T-helper 9 cell (primary cell): Measurements from ENCODE around the gene COG7.
"Not testable (repeated sequence)": the region's sequence is repeated elsewhere in the genome, so short reads cannot be mapped to it uniquely, and the experiment has no call there.

Source experiments
- DNase-seq: peaks from one replicate; pipeline ENCODE4 v3.0.0-alpha.2; 2020
- total RNA-seq, 2 donors: gene quantifications; one replicate each; lab custom pipeline; 2026; lab: John Stamatoyannopoulos, UW

The COG7 gene
- 16.9 to 19.3 reads per million in 2 donors for total RNA-seq

DNA sequence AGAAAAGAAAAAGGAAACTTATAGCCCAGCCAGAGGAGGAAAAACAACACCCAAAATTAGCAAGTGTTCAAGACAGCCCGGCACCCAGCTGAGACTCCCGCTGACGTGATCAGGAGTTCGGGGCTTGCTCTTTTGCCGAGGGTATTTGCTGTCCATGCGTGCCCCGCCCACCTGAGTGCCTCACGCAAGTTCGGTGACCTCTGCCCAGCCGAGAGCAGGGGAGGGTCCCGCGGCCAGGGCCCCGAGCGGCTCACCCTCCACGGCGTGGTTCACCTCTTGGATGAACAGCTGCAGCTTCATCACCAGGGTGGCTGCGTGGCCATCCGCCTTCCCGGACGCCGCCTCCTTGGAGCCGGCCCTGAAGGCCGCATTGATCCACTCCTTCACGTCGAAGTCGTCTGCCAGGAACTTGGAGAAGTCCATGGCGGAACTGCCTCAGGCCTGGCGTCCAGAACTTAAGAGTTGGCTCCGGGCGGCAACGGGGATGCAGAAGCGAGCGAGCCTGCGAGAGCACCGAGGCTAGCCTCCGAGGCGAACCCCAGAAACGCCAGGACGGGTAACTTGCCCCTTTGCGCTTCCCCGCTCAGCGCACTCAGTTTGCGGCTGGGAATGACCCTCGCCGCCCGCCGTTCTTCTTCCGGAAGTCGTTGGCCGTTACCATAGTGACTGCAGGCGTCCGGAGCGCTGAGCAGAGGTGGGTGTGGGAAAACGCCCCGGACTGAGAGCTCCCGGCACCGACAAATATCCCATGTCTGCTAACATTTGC is at the start of gene COG7:
Gene COG7 (minus strand): TSS at position 618 of the 766 bp plus-strand sequence. CDS start 195 bp downstream, at position 423.
- peak; percentile 74 for DNase-seq

DNA sequence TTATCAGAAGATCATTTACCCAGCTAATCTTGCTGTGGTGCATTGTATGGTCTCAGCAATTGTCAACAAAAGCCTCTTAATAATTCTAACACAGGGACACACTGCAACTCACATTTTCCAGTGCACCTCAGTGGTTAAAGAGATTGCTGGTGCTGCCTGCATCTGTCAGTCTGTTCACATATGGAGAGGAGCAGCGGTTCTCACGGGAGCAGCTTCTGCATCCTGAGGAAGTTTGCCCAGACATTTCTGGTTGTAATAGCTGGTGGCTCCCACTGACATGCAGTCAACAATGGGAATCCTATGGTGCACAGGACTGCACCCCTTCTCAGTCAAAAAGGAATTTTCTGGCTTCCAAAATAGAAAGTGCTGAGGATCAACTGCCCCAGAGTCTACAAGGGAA is 49.5 kb upstream of the COG7 start:
- DNase-seq = no peak

DNA sequence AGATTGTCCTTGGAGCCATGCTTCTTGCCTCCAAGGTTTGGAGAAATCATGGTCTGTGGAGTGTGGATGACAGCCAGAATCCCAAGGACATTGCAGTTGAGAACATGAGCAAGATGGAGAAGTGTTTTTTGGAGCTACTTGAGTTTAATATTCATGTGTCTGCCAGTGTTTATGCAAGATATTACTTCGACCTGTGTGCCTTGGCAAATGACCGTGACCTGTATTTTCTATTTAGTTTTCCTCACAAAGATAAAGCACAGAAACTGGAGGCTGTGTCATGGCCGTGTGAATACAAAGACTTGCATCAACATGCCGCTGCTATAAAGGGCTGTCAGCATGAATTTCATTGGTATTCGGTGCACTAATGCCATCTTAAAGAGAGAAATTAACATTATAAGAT is 48.3 kb upstream of the COG7 start:
- DNase-seq = no peak

DNA sequence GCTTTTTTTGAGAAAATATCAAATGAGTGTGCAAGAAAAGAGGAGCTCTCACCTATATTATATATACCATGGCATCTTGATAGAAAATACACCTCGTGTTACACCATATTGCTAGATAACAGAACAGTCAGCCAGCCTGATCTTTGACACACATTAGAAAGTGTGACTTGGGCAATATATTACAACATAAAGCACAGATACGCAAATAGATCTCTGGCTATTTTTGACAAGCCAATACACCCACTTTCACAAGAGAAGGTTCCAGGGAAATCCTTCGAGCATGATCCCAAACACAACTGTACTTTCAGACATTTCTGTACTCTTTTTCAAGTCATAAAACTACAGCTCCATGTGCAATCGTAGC is 47.9 kb upstream of the COG7 start:
- DNase-seq = no peak

DNA sequence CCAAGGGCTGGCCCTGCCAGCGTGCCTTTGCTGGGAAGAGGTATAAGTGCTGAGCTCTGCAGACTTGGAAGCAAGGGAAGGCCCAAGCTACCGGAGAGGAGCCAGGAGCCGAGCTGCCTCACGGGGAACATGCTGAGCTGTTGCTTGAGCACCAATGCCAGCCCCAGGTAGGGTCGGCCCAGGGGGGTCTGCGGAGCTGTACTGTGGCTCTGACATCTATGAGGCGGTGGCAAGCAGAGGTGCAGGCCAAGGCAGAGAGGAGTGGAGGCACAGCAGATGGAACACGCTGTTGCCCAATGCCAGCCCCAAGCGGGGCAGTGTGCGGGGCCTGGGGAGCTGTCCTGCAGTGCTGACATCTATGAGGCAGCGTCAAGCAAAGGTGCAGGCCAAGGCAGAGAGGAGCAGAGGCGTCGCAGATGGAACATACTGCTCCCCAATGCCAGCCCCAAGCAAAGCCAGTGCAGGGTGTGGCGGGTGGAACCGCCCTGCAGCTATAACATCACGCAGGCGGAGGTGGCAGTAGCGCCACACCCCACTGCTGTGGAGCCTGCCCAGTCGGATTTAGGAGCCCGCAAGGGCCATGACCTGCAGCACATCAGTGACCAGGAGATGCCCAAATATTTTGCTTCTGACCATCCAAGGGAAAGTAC is 47.3 kb upstream of the COG7 start:
- DNase-seq = no peak

DNA sequence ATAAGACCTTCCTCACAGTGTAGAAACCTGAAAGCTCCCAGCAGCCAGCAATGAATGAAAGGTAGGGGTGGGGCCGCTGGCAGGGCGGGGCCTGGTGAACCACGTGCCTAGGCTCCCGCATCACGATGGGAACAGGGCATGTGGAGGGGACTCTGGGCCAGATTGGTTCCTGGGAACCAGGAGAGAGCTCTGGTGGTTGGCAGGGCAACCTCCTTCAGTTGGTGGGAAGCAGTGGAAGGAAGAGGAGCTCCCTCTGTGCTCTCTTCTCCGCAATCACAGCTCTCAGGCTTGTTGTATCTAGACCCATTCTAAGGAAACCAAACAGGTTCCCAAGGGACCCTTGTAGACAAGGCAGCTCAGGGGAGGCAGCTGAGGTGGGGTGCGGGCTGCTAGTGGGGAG is 46.8 kb upstream of the COG7 start:
- no peak for DNase-seq

DNA sequence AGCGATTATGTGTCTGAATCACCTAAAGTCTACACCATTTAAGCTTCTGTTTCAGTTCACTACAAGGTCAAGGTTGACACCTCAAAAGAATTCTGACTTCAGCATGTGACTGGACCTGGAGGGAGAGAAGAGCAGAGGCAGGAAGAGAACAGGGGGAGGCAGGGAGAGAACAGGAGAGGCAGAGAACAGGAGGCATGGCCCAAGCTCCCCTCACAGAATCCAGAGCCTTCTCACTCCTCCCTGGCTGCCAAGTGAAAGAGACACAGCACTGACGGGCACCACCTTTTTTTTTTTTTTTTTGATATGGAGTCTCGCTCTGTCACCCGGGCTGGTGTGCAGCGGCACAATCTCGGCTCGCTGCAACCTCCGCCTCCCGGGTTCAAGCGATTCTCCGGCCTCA is 45.9 kb upstream of the COG7 start:
- no peak for DNase-seq

DNA sequence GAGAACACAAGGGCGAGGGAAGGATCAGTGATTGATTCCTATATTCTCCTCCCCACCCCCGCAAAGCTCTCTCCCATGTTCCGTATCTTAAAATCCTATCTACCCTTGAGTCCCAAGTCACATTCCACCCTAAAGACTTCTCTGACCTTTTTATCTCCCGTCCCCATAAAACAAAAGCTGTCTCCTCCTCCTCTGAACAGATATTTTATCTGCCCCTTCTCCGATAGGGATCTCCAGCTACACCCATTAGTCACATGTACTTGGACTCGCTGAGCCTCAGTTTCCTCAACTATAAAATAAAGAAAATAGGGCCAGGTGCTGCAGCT is 44.5 kb upstream of the COG7 start:
- DNase-seq = no peak

DNA sequence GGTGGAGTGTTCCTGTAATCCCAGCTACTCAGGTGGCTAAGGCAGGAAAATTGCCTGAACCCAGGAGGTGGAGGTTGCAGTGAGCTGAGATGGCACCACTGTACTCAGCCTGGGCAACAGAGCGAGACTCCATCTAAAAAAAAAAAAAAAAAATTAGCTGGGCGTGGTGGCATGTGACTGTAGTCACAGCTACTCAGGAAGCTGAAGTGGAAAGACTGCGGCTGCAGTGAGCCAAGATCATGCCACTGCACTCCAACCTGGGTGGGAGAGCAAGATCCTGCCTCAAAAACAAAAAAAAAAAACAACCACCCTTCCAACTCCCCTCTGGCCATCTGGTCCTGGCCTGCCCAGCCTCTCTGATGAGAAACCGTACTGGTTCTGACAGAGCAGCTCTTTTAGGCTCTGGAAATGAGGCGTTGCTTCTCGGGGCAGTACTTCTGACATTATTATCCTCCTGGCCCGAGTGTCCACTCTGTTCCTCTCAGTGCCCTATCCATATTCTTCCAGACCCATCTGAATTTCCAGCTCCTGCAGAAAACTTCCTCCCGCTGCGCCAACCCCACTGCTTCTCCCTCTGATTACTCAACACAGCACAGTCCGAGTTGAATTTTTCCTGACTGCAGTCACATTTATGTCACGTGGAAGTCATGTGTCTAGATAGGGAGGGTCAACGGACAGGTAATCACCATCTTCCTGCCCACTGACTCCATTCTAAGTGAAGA is 44.0 kb upstream of the COG7 start:
- no peak for DNase-seq

DNA sequence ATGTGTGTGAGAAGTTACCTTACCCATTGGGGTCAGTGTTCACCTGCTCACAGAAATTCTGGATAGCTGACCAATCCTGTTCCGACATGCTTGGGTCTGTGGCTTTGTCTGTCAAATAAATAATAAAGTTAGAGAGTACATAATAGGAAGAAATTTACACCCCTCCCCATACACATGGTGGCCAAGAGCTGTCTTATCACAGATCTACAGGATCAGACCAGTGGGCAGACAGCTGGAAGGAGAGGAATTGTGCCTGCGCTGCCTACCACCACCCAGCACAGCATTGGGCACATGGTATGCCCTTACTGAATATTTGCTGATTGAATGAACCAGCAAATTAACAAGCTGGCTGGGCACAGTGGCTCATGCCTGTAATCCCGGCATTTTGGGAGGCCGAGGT is 42.7 kb upstream of the COG7 start:
- no peak for DNase-seq

DNA sequence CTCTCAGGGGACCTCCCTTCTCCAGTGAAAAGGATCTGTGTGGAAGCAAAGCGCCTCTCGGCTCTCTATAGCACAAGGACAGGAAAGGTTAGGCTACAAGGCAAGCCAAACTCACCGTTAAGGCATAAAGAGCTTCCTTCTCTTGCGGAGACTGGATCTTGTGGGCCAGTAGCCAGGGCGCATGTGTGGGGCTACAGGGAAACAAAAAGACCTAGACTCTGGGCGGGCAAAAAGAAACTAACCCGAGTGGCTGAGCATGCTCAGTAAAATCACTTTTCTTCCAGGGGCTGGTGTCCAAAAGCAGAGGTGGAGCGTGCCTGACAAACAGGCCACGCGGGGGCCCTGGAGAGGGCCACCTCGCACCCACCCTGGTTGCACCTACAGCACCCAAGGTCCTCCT is 41.2 kb upstream of the COG7 start:
- no peak for DNase-seq

DNA sequence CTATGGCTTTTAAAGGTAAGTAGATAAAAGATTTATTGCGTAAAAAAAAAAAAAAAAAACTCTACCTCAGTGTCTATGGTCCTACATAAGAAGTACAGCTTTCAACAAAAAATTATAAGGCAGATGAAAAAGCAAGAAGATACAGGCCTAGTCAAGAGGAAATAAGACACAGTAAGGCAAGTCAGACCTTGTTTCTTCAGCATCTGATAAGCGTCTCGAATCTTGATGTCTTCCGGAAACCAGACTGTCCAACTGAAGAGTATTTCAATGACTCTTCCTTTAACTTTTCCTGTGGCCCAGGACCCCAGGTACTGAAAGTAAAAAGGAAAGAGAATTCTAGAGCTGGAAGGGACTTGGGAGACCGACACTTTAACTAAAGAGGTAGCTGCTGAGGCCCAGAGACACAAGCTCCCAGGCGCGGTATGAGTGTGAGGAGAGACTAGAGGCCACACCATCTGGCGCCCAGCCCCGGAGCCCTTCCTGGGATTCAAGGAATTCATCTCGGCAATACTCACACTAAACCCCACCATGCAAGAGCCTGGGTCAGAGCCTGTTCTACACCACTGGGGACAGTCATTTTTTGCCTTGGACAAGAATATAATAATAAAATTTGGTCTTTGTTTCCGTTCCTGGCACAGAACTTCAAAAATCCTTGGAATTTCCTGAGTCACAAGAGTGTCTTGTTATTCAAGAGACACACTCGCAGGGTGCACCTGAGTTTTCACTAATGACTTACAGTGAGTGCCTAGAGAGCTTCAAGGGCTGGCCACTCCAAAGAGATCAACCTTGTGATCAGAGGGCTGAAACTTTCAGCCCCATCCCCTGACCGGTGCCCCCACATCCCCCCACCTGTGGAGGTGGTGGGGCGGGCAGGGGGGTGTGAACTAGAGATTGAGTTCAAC is 38.8 kb upstream of the COG7 start:
- DNase-seq = no peak

DNA sequence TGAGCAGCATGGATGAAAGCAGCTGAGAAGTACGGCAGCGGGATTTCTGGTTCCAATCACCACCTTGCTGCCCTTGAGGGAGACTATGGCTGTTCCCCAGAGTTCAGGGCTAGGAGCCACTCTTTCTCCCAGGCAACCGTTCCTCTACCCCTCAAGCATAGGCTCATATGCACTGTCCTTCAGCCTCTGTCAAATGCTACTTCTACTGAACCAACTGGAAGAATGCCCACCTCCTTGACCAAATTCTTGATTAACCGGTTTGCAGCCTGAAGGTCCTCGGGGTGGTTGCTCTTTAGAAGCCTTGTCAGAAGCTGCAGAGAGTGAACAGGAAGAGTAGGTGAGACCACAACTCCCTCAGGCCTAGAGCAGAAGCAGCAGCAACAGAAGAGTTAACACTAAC is 33.5 kb upstream of the COG7 start:
- DNase-seq = no peak

DNA sequence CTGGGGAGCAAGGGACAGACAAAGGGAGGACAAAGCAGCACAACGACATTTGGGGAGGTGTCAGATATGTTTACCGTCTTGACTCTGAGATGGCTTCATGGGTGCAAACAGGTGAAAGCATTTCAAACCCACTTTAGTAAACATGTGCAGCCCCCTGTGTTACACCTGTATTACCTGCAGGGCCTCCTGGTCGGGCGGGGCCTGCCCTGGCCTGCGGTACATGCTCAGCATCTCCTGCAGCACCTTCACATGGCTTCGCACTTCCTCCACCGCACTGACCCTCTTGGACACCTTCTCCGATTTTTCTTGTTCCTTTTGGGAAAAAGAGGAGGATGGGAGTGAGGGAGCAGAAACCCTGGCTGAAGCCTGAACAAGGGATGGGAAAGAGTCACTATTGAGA is 32.9 kb upstream of the COG7 start:
- no peak for DNase-seq

DNA sequence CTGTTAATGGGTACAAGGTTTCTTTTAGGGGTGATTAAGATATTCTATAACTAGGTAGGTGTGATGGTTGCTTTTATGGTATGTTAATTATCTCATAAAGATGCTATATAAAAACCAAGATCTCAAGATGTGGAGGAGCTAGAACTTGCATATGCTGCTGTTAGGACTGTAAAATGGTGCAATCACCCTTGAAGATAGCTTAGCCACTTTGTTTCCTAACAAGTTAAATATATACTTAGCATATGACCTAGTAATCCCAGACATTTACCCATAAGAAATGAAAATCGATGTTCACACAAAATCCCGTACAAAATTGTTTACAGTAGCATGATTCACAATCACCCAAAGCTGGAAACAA is 32.2 kb upstream of the COG7 start:
- DNase-seq = no peak

DNA sequence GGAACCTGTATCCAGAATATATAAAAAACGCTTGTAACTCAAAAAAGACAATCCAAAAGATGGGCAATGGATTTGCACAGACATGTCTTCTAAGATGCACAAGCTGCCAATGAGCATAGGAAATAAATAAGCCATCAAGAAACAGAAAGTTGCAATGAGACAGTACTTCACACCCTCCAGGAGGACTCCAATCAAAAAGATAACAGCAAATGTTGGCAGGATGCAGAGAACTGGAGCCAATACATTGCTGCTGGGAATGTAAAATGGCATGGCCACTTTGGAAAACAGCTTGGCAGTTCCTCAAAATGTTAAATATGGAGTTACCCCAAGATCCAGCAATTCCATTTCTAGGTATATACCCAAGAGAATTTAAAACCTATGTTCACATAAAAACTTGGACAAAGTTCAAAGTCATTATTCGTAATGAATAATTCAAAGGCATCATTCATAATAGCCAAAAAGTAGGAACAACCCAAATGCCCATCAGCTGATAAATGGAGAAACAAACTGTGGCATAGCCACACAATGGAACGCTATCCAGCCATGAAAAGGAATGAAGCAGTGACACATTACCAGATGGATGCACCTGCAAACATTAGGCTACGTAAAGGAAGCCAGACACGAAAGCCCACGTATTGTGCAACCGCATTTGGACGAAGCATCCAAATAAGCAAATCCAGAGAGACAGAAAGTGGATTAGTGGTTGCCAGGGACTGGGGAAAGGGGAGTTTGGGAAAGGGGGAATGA is 31.7 kb upstream of the COG7 start:
- no peak for DNase-seq

DNA sequence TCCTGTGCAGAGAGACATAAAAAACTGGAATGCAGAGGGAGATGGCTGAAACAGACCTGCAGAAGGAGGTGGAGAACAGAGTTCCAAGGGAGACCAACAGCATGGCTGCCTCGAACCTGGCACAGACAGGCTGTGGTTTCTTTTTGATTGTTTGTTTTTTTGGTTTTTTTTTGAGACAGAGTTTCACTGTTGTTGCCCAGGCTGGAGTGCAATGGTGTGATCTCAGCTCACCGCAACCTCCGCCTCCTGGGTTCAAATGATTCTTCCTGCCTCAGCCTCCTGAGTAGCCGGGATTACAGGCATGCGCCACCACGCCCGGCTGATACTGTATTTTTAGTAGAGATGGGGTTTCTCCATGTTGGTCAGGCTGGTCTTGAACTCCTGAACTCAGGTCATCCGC is 30.5 kb upstream of the COG7 start:
- DNase-seq = not testable (repeated sequence)

DNA sequence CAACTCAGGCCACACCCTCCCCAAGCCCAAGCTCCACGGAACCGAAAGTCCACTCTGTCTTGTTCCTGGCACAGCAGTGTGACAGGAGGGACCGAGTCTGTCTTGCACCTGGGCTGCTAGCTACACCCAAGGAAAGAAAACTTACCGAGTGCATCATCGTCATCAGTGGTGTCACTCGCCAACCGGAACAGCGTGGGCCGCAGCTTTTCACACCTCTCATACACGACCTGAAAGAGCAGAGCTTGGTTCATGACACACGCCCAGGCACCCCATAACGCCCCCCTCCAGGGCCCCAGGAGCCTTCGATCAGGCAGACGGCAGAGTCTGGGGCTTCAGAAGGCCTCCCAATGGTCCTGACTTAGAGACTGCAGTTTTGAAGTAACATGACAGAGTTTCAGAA is 29.8 kb upstream of the COG7 start:
- DNase-seq = peak; percentile 21

DNA sequence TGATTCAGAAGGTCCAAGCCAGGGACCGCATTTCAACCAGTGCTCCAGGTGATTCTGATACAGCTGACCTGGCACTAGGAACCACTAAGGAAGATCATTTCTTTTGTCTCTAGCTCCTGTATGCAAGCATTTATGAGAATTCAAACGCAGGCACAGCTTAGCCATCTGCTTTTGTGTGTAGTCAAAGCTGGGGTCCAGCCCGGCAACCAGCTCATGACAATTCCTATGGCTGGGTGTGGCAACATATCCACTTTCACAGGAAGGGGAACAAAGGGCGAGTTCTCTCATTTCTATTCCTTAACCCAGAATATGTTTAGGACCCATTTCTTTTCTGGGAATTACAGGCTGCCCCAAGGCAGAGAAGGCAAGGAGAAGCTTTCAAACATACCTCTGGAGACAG is 27.3 kb upstream of the COG7 start:
- DNase-seq = no peak

DNA sequence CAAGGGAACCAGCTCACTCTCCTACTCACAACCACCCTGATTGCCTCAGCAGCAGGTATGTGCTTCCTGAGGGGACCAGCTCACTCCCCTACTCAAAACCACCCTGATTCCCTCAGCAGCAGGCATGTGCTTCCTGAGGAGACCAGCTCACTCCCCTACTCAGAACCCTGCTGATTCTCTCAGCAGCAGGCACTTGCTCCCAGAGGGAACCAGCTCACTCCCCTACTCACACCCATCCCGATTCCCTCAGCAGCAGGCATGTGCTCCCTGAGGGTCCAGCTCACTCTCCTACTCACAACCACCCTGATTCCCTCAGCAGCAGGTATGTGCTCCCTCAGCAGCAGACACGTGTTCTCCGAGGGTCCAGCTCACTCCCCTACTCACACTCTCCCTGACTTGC is 26.1 kb upstream of the COG7 start:
- no peak for DNase-seq

DNA sequence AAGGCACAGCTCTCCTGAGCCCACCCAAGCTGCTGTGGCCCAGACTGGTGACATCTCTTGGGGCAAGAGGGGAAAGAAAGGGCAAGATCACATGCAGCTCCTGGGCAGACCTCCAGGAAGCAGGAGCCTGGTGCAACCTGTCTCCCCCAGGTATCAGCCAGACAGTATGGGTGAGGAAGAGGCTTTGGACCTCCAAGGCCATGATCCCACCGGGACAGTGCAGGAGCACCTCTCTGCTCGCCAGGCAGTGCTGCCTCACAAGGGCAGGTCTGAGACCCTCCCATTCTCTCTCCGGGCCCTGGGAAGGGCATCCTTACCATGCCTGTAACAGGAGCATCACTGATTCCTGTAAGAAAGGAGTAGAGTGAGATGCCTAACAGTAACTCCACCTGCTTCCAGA is 25.6 kb upstream of the COG7 start:
- no peak for DNase-seq

DNA sequence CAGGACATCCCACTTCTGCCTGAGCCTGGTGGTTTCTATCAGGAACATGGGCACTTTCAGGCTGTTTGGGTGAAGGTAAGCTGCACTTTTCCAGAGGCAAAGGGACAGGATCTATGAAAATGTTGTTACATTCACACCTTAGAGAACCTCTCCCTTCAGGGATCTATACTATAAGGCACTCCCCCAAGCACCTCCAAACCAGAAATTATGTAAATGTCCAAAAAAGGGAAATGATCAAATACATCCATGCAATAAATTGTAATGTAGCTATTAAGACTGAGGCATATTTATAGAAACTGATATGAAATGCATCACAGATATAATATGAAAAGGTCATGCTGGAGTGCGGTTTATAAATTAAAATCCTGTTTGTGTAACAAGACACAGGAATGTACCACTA is 23.3 kb upstream of the COG7 start:
- DNase-seq = no peak

DNA sequence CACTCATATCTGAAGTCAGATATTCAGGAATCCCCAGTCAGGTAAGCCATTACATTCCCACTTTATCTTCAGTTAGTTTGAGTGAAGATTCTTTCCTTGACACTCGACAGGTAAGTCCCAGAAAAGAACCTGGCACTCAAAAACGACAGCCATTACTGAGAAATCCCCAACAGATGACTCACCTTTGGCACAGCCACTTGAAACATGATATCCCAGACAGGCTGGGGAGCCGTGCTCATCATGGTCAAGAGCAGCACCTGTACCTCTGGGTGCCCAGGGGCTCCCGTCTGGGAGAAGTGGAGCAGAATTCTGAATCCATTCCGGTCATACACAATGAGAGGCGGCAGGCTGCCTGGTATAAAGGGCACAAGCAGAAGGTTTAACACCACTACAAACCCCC is 16.8 kb upstream of the COG7 start:
- DNase-seq = no peak
